Vagina (tissue), 2 donors: ENCODE results near the gene ACYP2.

Source experiments
- POLR2AphosphoS5 ChIP-seq, 2 donors: sonication (generic); formaldehyde crosslinking; IDR thresholded peaks; one replicate each; pipeline ENCODE4 v1.9.0; 2017; ENCODE audit warnings: antibody characterized with exemption in 2 of 2, mild to moderate bottlenecking in 2 of 2, low read depth in 1 of 2; ENCODE audit not compliant: insufficient read depth in 1 of 2
- TF ChIP-seq, protein P1 (sequence below), 3 experiments: fragments of 450-650 bp in 2 of 3; fragments of 200-600 bp in 1 of 3; sonication (generic) in 1 of 3; IDR thresholded peaks; one replicate each; pipeline ENCODE4 v1.5.1; 2017 to 2019; ENCODE audit warnings: antibody characterized with exemption in 3 of 3, mild to moderate bottlenecking in 2 of 3, moderate library complexity in 2 of 3

DNA sequence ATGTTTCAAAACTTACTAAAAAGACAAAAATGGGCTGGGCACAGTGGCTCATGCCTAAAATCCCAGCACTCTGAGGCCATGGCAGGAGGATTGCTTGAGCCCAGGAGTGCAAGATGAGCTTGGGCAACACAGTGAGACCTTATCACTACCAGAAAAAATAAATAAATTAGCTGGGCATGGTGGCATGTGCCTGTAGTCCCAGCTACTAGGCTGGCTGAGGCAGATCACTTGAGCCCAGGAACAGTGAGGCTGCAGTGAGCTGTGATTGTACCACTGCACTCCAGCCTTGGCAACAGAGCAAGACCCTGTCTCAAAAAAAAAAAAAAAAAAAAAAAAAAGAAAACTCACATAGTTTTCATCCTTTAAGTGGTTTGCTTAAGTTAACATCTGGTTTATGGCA, 134.2 kb downstream of the ACYP2 start:
- no peak for TF ChIP-seq POLR2AphosphoS5 (IDR thresholded peaks at IDR 0.05; ENCODE audit: insufficient read depth in 1 of 2, low read depth in 1 of 2)
- TF ChIP-seq, protein P1, sequence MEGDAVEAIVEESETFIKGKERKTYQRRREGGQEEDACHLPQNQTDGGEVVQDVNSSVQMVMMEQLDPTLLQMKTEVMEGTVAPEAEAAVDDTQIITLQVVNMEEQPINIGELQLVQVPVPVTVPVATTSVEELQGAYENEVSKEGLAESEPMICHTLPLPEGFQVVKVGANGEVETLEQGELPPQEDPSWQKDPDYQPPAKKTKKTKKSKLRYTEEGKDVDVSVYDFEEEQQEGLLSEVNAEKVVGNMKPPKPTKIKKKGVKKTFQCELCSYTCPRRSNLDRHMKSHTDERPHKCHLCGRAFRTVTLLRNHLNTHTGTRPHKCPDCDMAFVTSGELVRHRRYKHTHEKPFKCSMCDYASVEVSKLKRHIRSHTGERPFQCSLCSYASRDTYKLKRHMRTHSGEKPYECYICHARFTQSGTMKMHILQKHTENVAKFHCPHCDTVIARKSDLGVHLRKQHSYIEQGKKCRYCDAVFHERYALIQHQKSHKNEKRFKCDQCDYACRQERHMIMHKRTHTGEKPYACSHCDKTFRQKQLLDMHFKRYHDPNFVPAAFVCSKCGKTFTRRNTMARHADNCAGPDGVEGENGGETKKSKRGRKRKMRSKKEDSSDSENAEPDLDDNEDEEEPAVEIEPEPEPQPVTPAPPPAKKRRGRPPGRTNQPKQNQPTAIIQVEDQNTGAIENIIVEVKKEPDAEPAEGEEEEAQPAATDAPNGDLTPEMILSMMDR (IDR thresholded peaks at IDR 0.05) = no peak
